Ovary (tissue), 10 donors: ENCODE data around the gene GPR149. TPM values are rescaled to one million over a fixed set of nuclear protein-coding genes. Genes with fewer than 3 reads are reported as not detected.

Experiments
- DNase-seq, 5 donors: peaks; one replicate each; pipeline ENCODE4 v3.0.0-alpha.2; 2019 to 2020
- H3K27ac ChIP-seq, 2 donors: fragments of 200-600 bp; one replicate each; pipeline versions ENCODE4 v1.5.1 to v1.8.0; 2019 to 2022
- H3K27me3 ChIP-seq: fragments of 200-600 bp; one replicate; pipeline ENCODE4 v1.8.0; 2022
- H3K36me3 ChIP-seq: fragments of 200-600 bp; sonication (generic); one replicate; pipeline ENCODE4 v1.5.1; 2019
- H3K4me1 ChIP-seq: one replicate; pipeline ENCODE4 v1.8.1; 2013; ENCODE audit warnings: mild to moderate bottlenecking, moderate library complexity; ENCODE audit not compliant: insufficient read depth
- H3K4me3 ChIP-seq: fragments of 200-600 bp; sonication (generic); one replicate; pipeline ENCODE4 v1.5.1; 2017
- H3K9me3 ChIP-seq, 2 donors: fragments of 200-600 bp in 1 of 2; sonication (generic) in 1 of 2; one replicate each; pipeline versions ENCODE4 v1.5.1 to v1.8.1; 2013 to 2019; ENCODE audit warnings: mild to moderate bottlenecking in 1 of 2, moderate library complexity in 1 of 2
- CTCF ChIP-seq, 3 donors: fragments of 450-650 bp in 2 of 3; fragments of 200-600 bp in 1 of 3; IDR thresholded peaks; one replicate each; pipeline versions ENCODE4 v1.5.1 to v1.8.0; 2016 to 2022; ENCODE audit warnings: antibody characterized with exemption in 3 of 3, mild to moderate bottlenecking in 1 of 3
- EP300 ChIP-seq: sonication (generic); formaldehyde crosslinking; IDR thresholded peaks from one replicate; pipeline ENCODE4 v1.6.1; 2017; ENCODE audit warnings: antibody characterized with exemption
- POLR2A ChIP-seq: fragments of 450-650 bp; IDR thresholded peaks from one replicate; pipeline ENCODE4 v1.6.1; 2017; ENCODE audit warnings: antibody characterized with exemption, mild to moderate bottlenecking, moderate library complexity
- WGBS, 3 donors: extraction: QIAGEN DNeasy Blood & Tissue Kit in 1 of 3; methylation state at CpG; one replicate each; pipeline versions ENCODE4 v1.1.5 to v1.1.7; 2013 to 2017; 5-methylcytosine and 5-hydroxymethylcytosine counted together
- intact Hi-C, 4 donors: fragments of 100-400 bp; cut with DNase I; formaldehyde crosslinking; loops; one replicate each; pipeline versions ENCODE4 v1.11.0 to v1.15.1; 2022 to 2023
- long read RNA-seq, 3 donors: library from polyadenylated mRNA in 2 of 3; unstranded in 2 of 3; transcript quantifications; one replicate each; pipeline ENCODE4 v2.0.0 and lab custom pipeline, GENCODE V29; 2021 to 2026
- polyA plus RNA-seq, 2 donors: library from polyadenylated mRNA; stranded (reverse); fragments of 200-250 nt in 1 of 2; fragments of 350-450 nt in 1 of 2; fragmentation: Illumina TruSeq in 1 of 2; extraction: RNeasy Lipid Tissue Mini Kit (QIAGEN cat#74804) in 1 of 2; gene quantifications; one replicate each; pipeline ENCODE4 v1.2.3, GENCODE V29; 2013 to 2014
- total RNA-seq, 7 donors: library from RNA; depleted of rRNA in 2 of 7; stranded (reverse); fragments of >200 nt in 2 of 7; fragmentation: NEBNext Ultra II Directional in 3 of 7; extraction: Animal tissue kit (Norgen Biotek cat#: 25700) in 3 of 7; gene quantifications; one replicate each; pipeline versions ENCODE4 v1.1.0 to v1.2.4, GENCODE V29; 2016 to 2023
- donor health status: DM: no; HTN: no; CAD: no; lungs with moderate emphysema.
- donor health status: DM: no; HTN: no; CAD: no.
- donor health status: Bipolar disorder and iron deficiency.
- donor health status: DM: yes; HTN: yes; CAD: no.
- donor health status: DM: no; HTN: no; CAD: no.
- donor health status: DM: yes; HTN: yes; CAD: no.

GPR149 gene
- total RNA-seq, result not detected
- polyA plus RNA-seq, result not detected
- long read RNA-seq, donor 1, result 0 reads
- long read RNA-seq, donor 2, result 0 reads
- long read RNA-seq, donor 3, result 0 reads

GRCh38 chr3:154430014-154430413 is at the start of gene GPR149:
Gene GPR149, minus strand, starts transcription at chr3:154430190. Its CDS starts 575 bp downstream, at chr3:154429615.
- 1 to 4% (median 4%) methylated on average over 7 of the region's 7 CpGs for WGBS, 3 donors

GRCh38 chr3:154473769-154474168 is 43.8 kb upstream of the GPR149 start:
- Histone ChIP-seq H3K27ac (no peak overlapping the region), H3K9me3 (no peaks in the 10 kb centered on the region), H3K4me1 (no peaks in the 10 kb centered on the region), H3K36me3 (no peaks in the 10 kb centered on the region), H3K4me3 (no peak overlapping the region), H3K27me3 (no peaks in the 10 kb centered on the region)
- DNase-seq, result no peak
- no peak for TF ChIP-seq CTCF (IDR thresholded peaks at IDR 0.05)
- intact Hi-C loops, result no loop called here

More at GRCh38 chr3:154430014-154430413, at the start of gene GPR149:
- Histone ChIP-seq H3K4me1 (no peaks in the 10 kb centered on the region), H3K27ac (no peak within 1 kb of the TSS), H3K4me3 (no peak within 1 kb of the TSS), H3K36me3 (no peaks in the 10 kb centered on the region), H3K9me3 (no peaks in the 10 kb centered on the region), H3K27me3 (no peaks in the 10 kb centered on the region)
- no peak for TF ChIP-seq CTCF (IDR thresholded peaks at IDR 0.05)
- no peak for TF ChIP-seq EP300
- no peak for TF ChIP-seq POLR2A
- DNase-seq, result no peak
- intact Hi-C loops, result no loop called here

GRCh38 chr3:154469585-154469984 is 39.6 kb upstream of the GPR149 start:
- 87 to 96% (median 91%) methylated on average over 1 of the region's 1 CpG for WGBS, 3 donors
- no peaks in the 10 kb centered on the region for H3K4me1 ChIP-seq
- H3K9me3 ChIP-seq, result no peaks in the 10 kb centered on the region
- no peak for DNase-seq
- no peak overlapping the region for H3K27ac ChIP-seq
- intact Hi-C loops, result no loop called here
- TF ChIP-seq EP300 (no peak), POLR2A (no peak), CTCF (IDR thresholded peaks at IDR 0.05) (no peak)
- H3K27me3 ChIP-seq, result no peaks in the 10 kb centered on the region
- no peaks in the 10 kb centered on the region for H3K36me3 ChIP-seq
- H3K4me3 ChIP-seq, result no peak overlapping the region

GRCh38 chr3:154464440-154465190 is 34.6 kb upstream of the GPR149 start:
- TF ChIP-seq POLR2A (no peak), CTCF (IDR thresholded peaks at IDR 0.05) (no peak), EP300 (no peak)
- no peaks in the 10 kb centered on the region for H3K36me3 ChIP-seq
- intact Hi-C loops, result no loop called here
- no peaks in the 10 kb centered on the region for H3K27me3 ChIP-seq
- no peak for DNase-seq
- no peak overlapping the region for H3K27ac ChIP-seq
- no peaks in the 10 kb centered on the region for H3K4me1 ChIP-seq
- no peak overlapping the region for H3K4me3 ChIP-seq
- no peaks in the 10 kb centered on the region for H3K9me3 ChIP-seq
